SK-N-SH (cell line): ENCODE measurements around the gene ACOT8.

Experiments used
- EP300 ChIP-seq, 2 experiments: IDR thresholded peaks; 2 replicates each; pipeline versions ENCODE4 v1.4.0 to v1.6.1; 2012; ENCODE audit warnings: borderline replicate concordance in 1 of 2, low read depth in 1 of 2, low read length in 1 of 2
- FOXM1 ChIP-seq: IDR thresholded peaks from 2 replicates; pipeline ENCODE4 v1.4.0; 2012; ENCODE audit warnings: low read depth, mild to moderate bottlenecking
- GABPA ChIP-seq: IDR thresholded peaks from 2 replicates; pipeline ENCODE4 v1.4.0; 2012; ENCODE audit warnings: low read depth, mild to moderate bottlenecking
- GATA2 ChIP-seq: sonication (generic); formaldehyde crosslinking; IDR thresholded peaks from 2 replicates; pipeline ENCODE4 v1.5.0; 2020; ENCODE audit warnings: mild to moderate bottlenecking, missing genetic modification reagents
- JUND ChIP-seq: IDR thresholded peaks from 2 replicates; pipeline ENCODE4 v1.4.0; 2012
- POLR2AphosphoS5 ChIP-seq: IDR thresholded peaks from 2 replicates; pipeline ENCODE4 v1.6.1; 2012; ENCODE audit warnings: low read depth, low read length
- RFX5 ChIP-seq: IDR thresholded peaks from 2 replicates; pipeline ENCODE4 v1.6.1; 2012; ENCODE audit warnings: mild to moderate bottlenecking, improper control_type of control experiment, low read length
- TF ChIP-seq, protein P1 (sequence below): IDR thresholded peaks from 2 replicates; pipeline ENCODE4 v1.4.0; 2012; ENCODE audit warnings: low read depth
- TF ChIP-seq, protein P2 (sequence below): IDR thresholded peaks from 2 replicates; pipeline ENCODE4 v1.6.1; 2012; ENCODE audit warnings: mild to moderate bottlenecking, low read depth, low read length, moderate library complexity
- TF ChIP-seq, protein P3 (sequence below): fragments of 200-600 bp; sonication (generic); IDR thresholded peaks from 2 replicates; pipeline ENCODE4 v1.6.1; 2017; ENCODE audit warnings: antibody characterized with exemption, mild to moderate bottlenecking, moderate library complexity

DNA sequence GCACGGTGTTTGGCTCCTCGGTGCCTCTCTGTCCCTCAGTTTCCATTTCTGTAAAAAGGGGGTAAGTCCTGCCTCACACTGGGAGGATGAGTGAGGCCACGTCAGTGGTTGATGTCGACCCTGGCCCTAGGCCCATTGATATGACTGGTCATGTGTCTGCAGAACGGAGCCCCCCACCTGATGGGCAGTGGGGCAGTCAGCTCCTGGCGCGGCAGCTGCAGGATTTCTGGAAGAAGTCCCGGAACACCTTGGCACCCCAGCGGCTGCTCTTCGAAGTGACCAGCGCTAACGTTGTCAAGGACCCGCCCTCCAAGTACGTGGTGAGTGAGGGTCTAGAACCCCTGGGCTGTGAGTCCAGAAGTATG lies 22.4 kb downstream of the ACOT8 start:
- TF ChIP-seq, protein P1, sequence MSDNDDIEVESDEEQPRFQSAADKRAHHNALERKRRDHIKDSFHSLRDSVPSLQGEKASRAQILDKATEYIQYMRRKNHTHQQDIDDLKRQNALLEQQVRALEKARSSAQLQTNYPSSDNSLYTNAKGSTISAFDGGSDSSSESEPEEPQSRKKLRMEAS: no peak
- TF ChIP-seq, protein P2, sequence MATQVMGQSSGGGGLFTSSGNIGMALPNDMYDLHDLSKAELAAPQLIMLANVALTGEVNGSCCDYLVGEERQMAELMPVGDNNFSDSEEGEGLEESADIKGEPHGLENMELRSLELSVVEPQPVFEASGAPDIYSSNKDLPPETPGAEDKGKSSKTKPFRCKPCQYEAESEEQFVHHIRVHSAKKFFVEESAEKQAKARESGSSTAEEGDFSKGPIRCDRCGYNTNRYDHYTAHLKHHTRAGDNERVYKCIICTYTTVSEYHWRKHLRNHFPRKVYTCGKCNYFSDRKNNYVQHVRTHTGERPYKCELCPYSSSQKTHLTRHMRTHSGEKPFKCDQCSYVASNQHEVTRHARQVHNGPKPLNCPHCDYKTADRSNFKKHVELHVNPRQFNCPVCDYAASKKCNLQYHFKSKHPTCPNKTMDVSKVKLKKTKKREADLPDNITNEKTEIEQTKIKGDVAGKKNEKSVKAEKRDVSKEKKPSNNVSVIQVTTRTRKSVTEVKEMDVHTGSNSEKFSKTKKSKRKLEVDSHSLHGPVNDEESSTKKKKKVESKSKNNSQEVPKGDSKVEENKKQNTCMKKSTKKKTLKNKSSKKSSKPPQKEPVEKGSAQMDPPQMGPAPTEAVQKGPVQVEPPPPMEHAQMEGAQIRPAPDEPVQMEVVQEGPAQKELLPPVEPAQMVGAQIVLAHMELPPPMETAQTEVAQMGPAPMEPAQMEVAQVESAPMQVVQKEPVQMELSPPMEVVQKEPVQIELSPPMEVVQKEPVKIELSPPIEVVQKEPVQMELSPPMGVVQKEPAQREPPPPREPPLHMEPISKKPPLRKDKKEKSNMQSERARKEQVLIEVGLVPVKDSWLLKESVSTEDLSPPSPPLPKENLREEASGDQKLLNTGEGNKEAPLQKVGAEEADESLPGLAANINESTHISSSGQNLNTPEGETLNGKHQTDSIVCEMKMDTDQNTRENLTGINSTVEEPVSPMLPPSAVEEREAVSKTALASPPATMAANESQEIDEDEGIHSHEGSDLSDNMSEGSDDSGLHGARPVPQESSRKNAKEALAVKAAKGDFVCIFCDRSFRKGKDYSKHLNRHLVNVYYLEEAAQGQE: no peak
- no peak for TF ChIP-seq GABPA
- no peak for TF ChIP-seq JUND
- TF ChIP-seq POLR2AphosphoS5: no peak
- no peak for TF ChIP-seq EP300 (IDR thresholded peaks at IDR 0.05; ENCODE audit: borderline replicate concordance in 1 of 2, low read depth in 1 of 2, low read length in 1 of 2)
- TF ChIP-seq, protein P3, sequence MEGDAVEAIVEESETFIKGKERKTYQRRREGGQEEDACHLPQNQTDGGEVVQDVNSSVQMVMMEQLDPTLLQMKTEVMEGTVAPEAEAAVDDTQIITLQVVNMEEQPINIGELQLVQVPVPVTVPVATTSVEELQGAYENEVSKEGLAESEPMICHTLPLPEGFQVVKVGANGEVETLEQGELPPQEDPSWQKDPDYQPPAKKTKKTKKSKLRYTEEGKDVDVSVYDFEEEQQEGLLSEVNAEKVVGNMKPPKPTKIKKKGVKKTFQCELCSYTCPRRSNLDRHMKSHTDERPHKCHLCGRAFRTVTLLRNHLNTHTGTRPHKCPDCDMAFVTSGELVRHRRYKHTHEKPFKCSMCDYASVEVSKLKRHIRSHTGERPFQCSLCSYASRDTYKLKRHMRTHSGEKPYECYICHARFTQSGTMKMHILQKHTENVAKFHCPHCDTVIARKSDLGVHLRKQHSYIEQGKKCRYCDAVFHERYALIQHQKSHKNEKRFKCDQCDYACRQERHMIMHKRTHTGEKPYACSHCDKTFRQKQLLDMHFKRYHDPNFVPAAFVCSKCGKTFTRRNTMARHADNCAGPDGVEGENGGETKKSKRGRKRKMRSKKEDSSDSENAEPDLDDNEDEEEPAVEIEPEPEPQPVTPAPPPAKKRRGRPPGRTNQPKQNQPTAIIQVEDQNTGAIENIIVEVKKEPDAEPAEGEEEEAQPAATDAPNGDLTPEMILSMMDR: no peak
- TF ChIP-seq FOXM1: no peak
- TF ChIP-seq GATA2 (CRISPR knock-in tag): no peak
- TF ChIP-seq RFX5: no peak
